Activated CD8-positive, alpha-beta T cell treated with anti-CD3 and anti-CD28 coated beads for 36 hours (primary cell): ENCODE data around the gene SMARCD3. TPM values are rescaled to one million over a fixed set of nuclear protein-coding genes. Genes with fewer than 3 reads are reported as not detected.

Source experiments
- ATAC-seq: fragments of 200-7000 bp; cut with Tn5 transposase; one replicate; pipeline ENCODE4 v1.10.0; 2021; ENCODE audit warnings: mild to moderate bottlenecking, moderate library complexity
- CTCF ChIA-PET: fragments of 350-600 bp; sonication (Branson Sonifier 250); formaldehyde crosslinking; loops from one replicate; lab custom pipeline; 2021; ENCODE audit warnings: antibody characterized with exemption; lab: Charles Lee
- POLR2A ChIA-PET: fragments of 350-600 bp; sonication (Branson Sonifier 250); formaldehyde crosslinking; loops from one replicate; lab custom pipeline; 2021; ENCODE audit warnings: antibody characterized with exemption; lab: Charles Lee
- DNase-seq: peaks from one replicate; pipeline ENCODE4 v3.0.0-alpha.2; 2020
- H3K27ac Mint-ChIP-seq: one replicate; pipeline ENCODE4 v1.8.0; 2021; ENCODE audit warnings: mild to moderate bottlenecking, mixed read lengths
- H3K27me3 Mint-ChIP-seq: one replicate; pipeline ENCODE4 v1.8.0; 2021; ENCODE audit warnings: mixed read lengths
- H3K36me3 Mint-ChIP-seq: one replicate; pipeline ENCODE4 v1.8.0; 2021; ENCODE audit warnings: low read depth, mixed read lengths
- H3K4me1 Mint-ChIP-seq: one replicate; pipeline ENCODE4 v1.8.0; 2021; ENCODE audit warnings: low read depth, mixed read lengths
- H3K4me3 Mint-ChIP-seq: one replicate; pipeline ENCODE4 v1.8.0; 2021; ENCODE audit warnings: mild to moderate bottlenecking, moderate library complexity, mixed read lengths
- H3K9me3 Mint-ChIP-seq: one replicate; pipeline ENCODE4 v1.8.0; 2021; ENCODE audit warnings: mixed read lengths
- intact Hi-C: fragments of 100-400 bp; cut with micrococcal nuclease; formaldehyde crosslinking; loops from one replicate; pipeline ENCODE4 v1.10.0; 2022
- total RNA-seq, 2 experiments: library from RNA; stranded (reverse); gene quantifications; one replicate each; pipeline ENCODE4 v1.2.3, GENCODE V29; 2021
- TF ChIP-seq, protein P1 (sequence below): fragments of 200-600 bp; IDR thresholded peaks from one replicate; pipeline ENCODE4 v1.8.0; 2022; ENCODE audit warnings: antibody characterized with exemption, mild to moderate bottlenecking

Gene SMARCD3
- total RNA-seq, 2 experiments from 2014 or later, result 8.2 to 8.9 TPM

DNA sequence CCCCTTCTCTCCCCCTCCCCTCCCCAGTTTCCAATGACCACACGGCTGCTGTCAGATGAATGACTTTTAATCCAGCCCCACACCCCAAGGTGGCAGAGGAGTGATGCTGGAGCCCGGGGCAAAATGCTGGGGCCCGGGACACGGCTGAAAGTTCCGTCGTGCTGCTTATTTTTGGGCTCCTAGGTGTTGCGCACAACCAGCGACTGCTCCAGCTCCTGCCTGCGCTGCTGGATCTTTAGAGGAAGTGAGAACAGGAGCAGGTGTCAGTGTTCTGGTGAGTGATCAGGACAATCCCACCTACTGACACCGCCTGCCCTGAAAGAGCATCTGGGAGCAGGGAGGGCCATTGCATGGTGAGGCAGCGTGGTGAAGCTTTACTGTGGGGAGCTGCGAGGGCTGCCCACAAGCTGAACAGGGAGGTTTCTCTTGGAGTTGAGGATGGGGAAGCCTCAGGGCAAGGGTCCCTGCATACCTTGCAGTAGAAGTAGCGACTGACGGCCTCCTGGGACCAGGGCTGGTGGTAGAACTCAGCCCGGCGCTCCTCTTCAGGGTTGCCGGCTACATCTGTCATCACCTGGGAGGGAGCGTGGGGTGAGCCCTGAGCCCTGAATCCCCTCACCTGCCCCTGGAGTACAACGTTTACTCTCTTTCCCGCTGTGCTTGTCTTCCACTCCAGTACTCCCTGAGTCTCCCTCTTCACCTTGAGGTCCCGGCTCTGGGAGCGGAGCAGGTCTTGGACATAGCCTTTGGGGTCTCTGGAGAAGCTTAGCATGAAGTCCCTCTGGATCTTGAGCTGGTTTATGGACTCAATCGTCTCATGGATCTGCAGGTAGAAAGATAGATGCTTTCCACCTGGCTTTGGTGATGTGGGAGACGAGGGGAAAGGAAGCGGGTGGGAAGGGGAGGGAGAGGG lies 9.3 kb downstream of the SMARCD3 start:
- POLR2A ChIA-PET, result no interaction called here
- H3K27me3 Mint-ChIP-seq, result no peaks in the 10 kb centered on the region
- TF ChIP-seq, protein P1, sequence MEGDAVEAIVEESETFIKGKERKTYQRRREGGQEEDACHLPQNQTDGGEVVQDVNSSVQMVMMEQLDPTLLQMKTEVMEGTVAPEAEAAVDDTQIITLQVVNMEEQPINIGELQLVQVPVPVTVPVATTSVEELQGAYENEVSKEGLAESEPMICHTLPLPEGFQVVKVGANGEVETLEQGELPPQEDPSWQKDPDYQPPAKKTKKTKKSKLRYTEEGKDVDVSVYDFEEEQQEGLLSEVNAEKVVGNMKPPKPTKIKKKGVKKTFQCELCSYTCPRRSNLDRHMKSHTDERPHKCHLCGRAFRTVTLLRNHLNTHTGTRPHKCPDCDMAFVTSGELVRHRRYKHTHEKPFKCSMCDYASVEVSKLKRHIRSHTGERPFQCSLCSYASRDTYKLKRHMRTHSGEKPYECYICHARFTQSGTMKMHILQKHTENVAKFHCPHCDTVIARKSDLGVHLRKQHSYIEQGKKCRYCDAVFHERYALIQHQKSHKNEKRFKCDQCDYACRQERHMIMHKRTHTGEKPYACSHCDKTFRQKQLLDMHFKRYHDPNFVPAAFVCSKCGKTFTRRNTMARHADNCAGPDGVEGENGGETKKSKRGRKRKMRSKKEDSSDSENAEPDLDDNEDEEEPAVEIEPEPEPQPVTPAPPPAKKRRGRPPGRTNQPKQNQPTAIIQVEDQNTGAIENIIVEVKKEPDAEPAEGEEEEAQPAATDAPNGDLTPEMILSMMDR, result no peak
- H3K4me1 Mint-ChIP-seq, result peaks cover 28% of the 10 kb centered on the region
- no peaks in the 10 kb centered on the region for H3K9me3 Mint-ChIP-seq
- no peak overlapping the region for H3K4me3 Mint-ChIP-seq
- CTCF ChIA-PET, result interaction anchor here (0.9 kb wide), 1 partner anchor 72 kb away, joined by 3 read pairs; no protein-coding TSS in a partner anchor
- ATAC-seq, result no peak
- intact Hi-C loops, result no loop called here
- peaks cover 31% of the 10 kb centered on the region for H3K36me3 Mint-ChIP-seq
- DNase-seq, result no peak
- H3K27ac Mint-ChIP-seq, result no peak overlapping the region

DNA sequence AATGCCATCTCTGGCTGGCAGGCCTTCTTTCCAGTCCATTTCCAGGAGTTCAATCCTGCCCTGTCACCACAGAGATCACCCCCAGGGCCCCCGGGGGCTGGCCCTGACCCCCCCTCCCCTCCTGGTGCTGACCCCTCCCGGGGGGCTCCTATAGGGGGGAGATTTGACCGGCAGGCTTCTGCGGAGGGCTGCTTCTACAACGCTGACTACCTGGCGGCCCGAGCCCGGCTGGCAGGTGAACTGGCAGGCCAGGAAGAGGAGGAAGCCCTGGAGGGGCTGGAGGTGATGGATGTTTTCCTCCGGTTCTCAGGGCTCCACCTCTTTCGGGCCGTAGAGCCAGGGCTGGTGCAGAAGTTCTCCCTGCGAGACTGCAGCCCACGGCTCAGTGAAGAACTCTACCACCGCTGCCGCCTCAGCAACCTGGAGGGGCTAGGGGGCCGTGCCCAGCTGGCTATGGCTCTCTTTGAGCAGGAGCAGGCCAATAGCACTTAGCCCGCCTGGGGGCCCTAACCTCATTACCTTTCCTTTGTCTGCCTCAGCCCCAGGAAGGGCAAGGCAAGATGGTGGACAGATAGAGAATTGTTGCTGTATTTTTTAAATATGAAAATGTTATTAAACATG lies 10.2 kb downstream of the SMARCD3 start:
- Mint-ChIP-seq H3K27ac (no peak overlapping the region), H3K4me1 (peaks cover 25% of the 10 kb centered on the region), H3K27me3 (no peaks in the 10 kb centered on the region), H3K9me3 (no peaks in the 10 kb centered on the region), H3K36me3 (peaks cover 38% of the 10 kb centered on the region), H3K4me3 (no peak overlapping the region)
- POLR2A ChIA-PET, result no interaction called here
- CTCF ChIA-PET, result no interaction called here
- DNase-seq (no peak), ATAC-seq (no peak)
- TF ChIP-seq, protein P1, result no peak
- intact Hi-C loops, result no loop called here

DNA sequence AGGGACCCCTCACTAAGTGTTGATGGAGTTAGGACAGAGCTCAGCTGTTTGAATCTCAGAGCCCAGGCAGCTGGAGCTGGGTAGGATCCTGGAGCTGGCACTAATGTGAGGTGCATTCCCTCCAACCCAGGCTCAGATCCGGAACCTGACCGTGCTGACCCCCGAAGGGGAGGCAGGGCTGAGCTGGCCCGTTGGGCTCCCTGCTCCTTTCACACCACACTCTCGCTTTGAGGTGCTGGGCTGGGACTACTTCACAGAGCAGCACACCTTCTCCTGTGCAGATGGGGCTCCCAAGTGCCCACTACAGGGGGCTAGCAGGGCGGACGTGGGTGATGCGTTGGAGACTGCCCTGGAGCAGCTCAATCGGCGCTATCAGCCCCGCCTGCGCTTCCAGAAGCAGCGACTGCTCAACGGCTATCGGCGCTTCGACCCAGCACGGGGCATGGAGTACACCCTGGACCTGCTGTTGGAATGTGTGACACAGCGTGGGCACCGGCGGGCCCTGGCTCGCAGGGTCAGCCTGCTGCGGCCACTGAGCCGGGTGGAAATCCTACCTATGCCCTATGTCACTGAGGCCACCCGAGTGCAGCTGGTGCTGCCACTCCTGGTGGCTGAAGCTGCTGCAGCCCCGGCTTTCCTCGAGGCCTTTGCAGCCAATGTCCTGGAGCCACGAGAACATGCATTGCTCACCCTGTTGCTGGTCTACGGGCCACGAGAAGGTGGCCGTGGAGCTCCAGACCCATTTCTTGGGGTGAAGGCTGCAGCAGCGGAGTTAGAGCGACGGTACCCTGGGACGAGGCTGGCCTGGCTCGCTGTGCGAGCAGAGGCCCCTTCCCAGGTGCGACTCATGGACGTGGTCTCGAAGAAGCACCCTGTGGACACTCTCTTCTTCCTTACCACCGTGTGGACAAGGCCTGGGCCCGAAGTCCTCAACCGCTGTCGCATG lies 11.0 kb downstream of the SMARCD3 start:
- ATAC-seq (no peak), DNase-seq (no peak)
- H3K4me1 Mint-ChIP-seq, result peaks cover 19% of the 10 kb centered on the region
- H3K27me3 Mint-ChIP-seq, result no peaks in the 10 kb centered on the region
- H3K27ac Mint-ChIP-seq, result no peak overlapping the region
- no peaks in the 10 kb centered on the region for H3K9me3 Mint-ChIP-seq
- TF ChIP-seq, protein P1, result no peak
- peaks cover 44% of the 10 kb centered on the region for H3K36me3 Mint-ChIP-seq
- intact Hi-C loops, result no loop called here
- CTCF ChIA-PET, result interaction anchor here (1.0 to 1.6 kb wide), 2 partner anchors 11 to 13 kb away, joined by 3 to 4 read pairs; partner anchors contain the start of gene ABCF2
- POLR2A ChIA-PET, result interaction anchor here (1.4 to 2.2 kb wide), 2 partner anchors 10 to 13 kb away, joined by 6 to 7 read pairs; partner anchors contain the start of gene ABCF2
- H3K4me3 Mint-ChIP-seq, result no peak overlapping the region

DNA sequence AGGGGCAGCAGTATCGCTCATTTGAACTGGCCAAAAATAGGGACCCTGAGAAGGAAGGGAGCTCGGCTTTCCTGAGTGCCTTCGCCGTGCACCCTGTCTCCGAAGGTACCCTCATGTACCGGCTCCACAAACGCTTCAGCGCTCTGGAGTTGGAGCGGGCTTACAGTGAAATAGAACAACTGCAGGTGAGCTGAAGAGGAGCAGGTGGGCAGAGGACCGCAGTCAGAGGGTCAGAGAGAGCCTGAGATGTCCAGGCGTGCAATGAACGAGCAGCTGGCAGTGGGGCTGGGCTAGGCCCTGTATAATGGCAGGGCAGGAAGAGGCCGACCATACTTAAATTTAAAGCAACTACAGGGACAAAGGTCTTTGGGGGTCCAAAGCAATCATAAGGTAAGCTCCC lies 12.1 kb downstream of the SMARCD3 start:
- no peak overlapping the region for H3K27ac Mint-ChIP-seq
- no peaks in the 10 kb centered on the region for H3K9me3 Mint-ChIP-seq
- H3K4me1 Mint-ChIP-seq, result peaks cover 27% of the 10 kb centered on the region
- ChIA-PET POLR2A (interaction anchor here (1.4 to 2.2 kb wide), 2 partner anchors 9 to 14 kb away, joined by 6 to 7 read pairs; partner anchors contain the start of gene ABCF2), CTCF (interaction anchor here (0.7 to 6.4 kb wide), 4 partner anchors 7 to 15 kb away, joined by 3 to 68 read pairs (median 4); partner anchors contain the start of gene ABCF2)
- ATAC-seq, result no peak
- no peak for DNase-seq
- H3K4me3 Mint-ChIP-seq, result no peak overlapping the region
- H3K36me3 Mint-ChIP-seq, result peaks cover 44% of the 10 kb centered on the region
- TF ChIP-seq, protein P1, result no peak
- H3K27me3 Mint-ChIP-seq, result no peaks in the 10 kb centered on the region
- intact Hi-C loops, result no loop called here
